H9 (cell line): ENCODE data around the gene NET1. TPM values are rescaled to one million over a fixed set of nuclear protein-coding genes. Genes with fewer than 3 reads are reported as not detected.

Experiments
- DNase-seq: peaks from one replicate; pipeline ENCODE4 v3.0.0-alpha.2; 2017
- H2AFZ ChIP-seq: one replicate; pipeline ENCODE4 v1.6.1; 2013; ENCODE audit warnings: mild to moderate bottlenecking, low read length, control low read depth, moderate library complexity
- H2AK5ac ChIP-seq: 2 replicates; pipeline ENCODE4 v1.6.1; 2013; ENCODE audit warnings: low read length, control low read depth, mixed read lengths; ENCODE audit not compliant: insufficient read length
- H2BK120ac ChIP-seq: one replicate; pipeline ENCODE4 v1.6.1; 2013; ENCODE audit warnings: low read depth, mild to moderate bottlenecking, low read length, control low read depth, inconsistent platforms; ENCODE audit not compliant: poor library complexity, severe bottlenecking
- H2BK12ac ChIP-seq: 2 replicates; pipeline ENCODE4 v1.6.1; 2013; ENCODE audit warnings: low read length, control low read depth, mixed read lengths, low read depth; ENCODE audit not compliant: insufficient read length
- H2BK15ac ChIP-seq: 2 replicates; pipeline ENCODE4 v1.6.1; 2013; ENCODE audit warnings: low read depth, low read length, control low read depth
- H2BK20ac ChIP-seq: one replicate; pipeline ENCODE4 v1.6.1; 2013; ENCODE audit warnings: low read depth, mild to moderate bottlenecking, low read length, control low read depth, inconsistent platforms; ENCODE audit not compliant: poor library complexity, severe bottlenecking
- H2BK5ac ChIP-seq: 2 replicates; pipeline ENCODE4 v1.6.1; 2013; ENCODE audit warnings: low read length, control low read depth, mixed read lengths; ENCODE audit not compliant: insufficient read length
- H3K14ac ChIP-seq: 2 replicates; pipeline ENCODE4 v1.6.1; 2013; ENCODE audit warnings: low read length, control low read depth; ENCODE audit not compliant: insufficient read depth
- H3K18ac ChIP-seq: 2 replicates; pipeline ENCODE4 v1.6.1; 2013; ENCODE audit warnings: low read depth, mild to moderate bottlenecking, mixed read lengths, low read length, control low read depth; ENCODE audit not compliant: insufficient read length
- H3K23ac ChIP-seq: 2 replicates; pipeline ENCODE4 v1.6.1; 2013; ENCODE audit warnings: low read length, control low read depth, mixed read lengths, low read depth; ENCODE audit not compliant: insufficient read length
- H3K23me2 ChIP-seq: 2 replicates; pipeline ENCODE4 v1.6.1; 2013; ENCODE audit warnings: low read depth, mild to moderate bottlenecking, mixed read lengths, low read length, control low read depth; ENCODE audit not compliant: insufficient read length, poor library complexity, severe bottlenecking
- H3K27ac ChIP-seq: 2 replicates; pipeline ENCODE4 v1.5.1; 2013; ENCODE audit warnings: low read length, control low read depth, mixed read lengths, low read depth; ENCODE audit not compliant: insufficient read length
- H3K27me3 ChIP-seq: 2 replicates; pipeline ENCODE4 v1.6.1; 2013; ENCODE audit warnings: low read length, control low read depth, inconsistent platforms; ENCODE audit not compliant: insufficient read depth
- H3K4ac ChIP-seq: 2 replicates; pipeline ENCODE4 v1.6.1; 2013; ENCODE audit warnings: low read depth, mild to moderate bottlenecking, control low read depth, inconsistent platforms, low read length, moderate library complexity
- H3K4me1 ChIP-seq: 2 replicates; pipeline ENCODE4 v1.6.1; 2013; ENCODE audit warnings: low read length, control low read depth, inconsistent platforms; ENCODE audit not compliant: insufficient read depth
- H3K4me2 ChIP-seq: 2 replicates; pipeline ENCODE4 v1.6.1; 2013; ENCODE audit warnings: low read length, control low read depth, mixed read lengths; ENCODE audit not compliant: insufficient read length, insufficient read depth
- H3K56ac ChIP-seq: 2 replicates; pipeline ENCODE4 v1.6.1; 2013; ENCODE audit warnings: low read depth, mild to moderate bottlenecking, mixed read lengths, low read length, control low read depth; ENCODE audit not compliant: insufficient read length
- H3K79me1 ChIP-seq: 2 replicates; pipeline ENCODE4 v1.6.1; 2013; ENCODE audit warnings: low read depth, mild to moderate bottlenecking, moderate library complexity, low read length, control low read depth, inconsistent platforms; ENCODE audit not compliant: insufficient read depth, poor library complexity, severe bottlenecking
- H3K79me2 ChIP-seq: 2 replicates; pipeline ENCODE4 v1.6.1; 2013; ENCODE audit warnings: low read length, control low read depth, inconsistent platforms; ENCODE audit not compliant: insufficient read depth
- H3K9ac ChIP-seq: 2 replicates; pipeline ENCODE4 v1.6.1; 2013; ENCODE audit warnings: low read length, control low read depth, mixed read lengths; ENCODE audit not compliant: insufficient read length; ENCODE audit errors: extremely low read depth
- H3K9me3 ChIP-seq: one replicate; pipeline ENCODE4 v1.6.1; 2013; ENCODE audit warnings: low read depth, low read length, inconsistent platforms; ENCODE audit not compliant: control insufficient read depth
- H3T11ph ChIP-seq: one replicate; pipeline ENCODE4 v1.6.1; 2013; ENCODE audit warnings: mild to moderate bottlenecking, low read length, control low read depth, inconsistent platforms
- H4K20me1 ChIP-seq: one replicate; pipeline ENCODE4 v1.6.1; 2013; ENCODE audit not compliant: control insufficient read depth, insufficient read length, insufficient read depth
- H4K5ac ChIP-seq: 2 replicates; pipeline ENCODE4 v1.6.1; 2013; ENCODE audit warnings: low read depth, mild to moderate bottlenecking, mixed read lengths, low read length, control low read depth; ENCODE audit not compliant: insufficient read length
- H4K8ac ChIP-seq: replicated peaks from 2 replicates; pipeline ENCODE4 v1.6.1; 2013; ENCODE audit warnings: low read length, control low read depth, mixed read lengths, low read depth; ENCODE audit not compliant: insufficient read length
- H4K91ac ChIP-seq: 2 replicates; pipeline ENCODE4 v1.6.1; 2013; ENCODE audit warnings: low read depth, mild to moderate bottlenecking, moderate library complexity, mixed read lengths, low read length, control low read depth; ENCODE audit not compliant: insufficient read length
- H3K27ac Mint-ChIP-seq, 3 experiments: 2 replicates in 2 of 3; 3 replicates in 1 of 3; pipeline ENCODE4 v1.8.0; 2020 to 2021; ENCODE audit warnings: mixed read lengths in 3 of 3, mild to moderate bottlenecking in 1 of 3, moderate library complexity in 1 of 3
- H3K27me3 Mint-ChIP-seq: 2 replicates; pipeline ENCODE4 v1.8.0; 2021; ENCODE audit warnings: low read depth, mild to moderate bottlenecking, moderate library complexity, mixed read lengths
- H3K36me3 Mint-ChIP-seq, 3 experiments: 2 replicates in 2 of 3; 3 replicates in 1 of 3; pipeline ENCODE4 v1.8.0; 2020 to 2021; ENCODE audit warnings: low read depth in 3 of 3, mixed read lengths in 3 of 3; ENCODE audit not compliant: insufficient read depth in 1 of 3
- H3K4me1 Mint-ChIP-seq, 2 experiments: 2 replicates each; pipeline ENCODE4 v1.8.0; 2020; ENCODE audit warnings: mixed read lengths in 2 of 2
- H3K4me3 Mint-ChIP-seq, 2 experiments: 2 replicates in 1 of 2; 3 replicates in 1 of 2; pipeline ENCODE4 v1.8.0; 2020 to 2021; ENCODE audit warnings: mild to moderate bottlenecking in 2 of 2, mixed read lengths in 2 of 2, moderate library complexity in 1 of 2
- H3K9me3 Mint-ChIP-seq, 2 experiments: 2 replicates in 1 of 2; 3 replicates in 1 of 2; pipeline ENCODE4 v1.8.0; 2020; ENCODE audit warnings: mild to moderate bottlenecking in 2 of 2, mixed read lengths in 2 of 2, moderate library complexity in 1 of 2
- WGBS: extraction: QIAGEN DNeasy Blood & Tissue Kit; methylation state at CpG from one replicate; pipeline ENCODE4 v1.1.7; 2013; ENCODE audit warnings: missing lambda C conversion rate, low lambda C conversion rate, mixed read lengths; ENCODE audit not compliant: insufficient read length; ENCODE audit errors: extremely low coverage; 5-methylcytosine and 5-hydroxymethylcytosine counted together
- total RNA-seq: library from RNA; stranded (reverse); gene quantifications from 2 replicates; pipeline ENCODE4 v1.2.1, GENCODE V29; 2021
- TF ChIP-seq, protein P1 (sequence below): fragments of 200-600 bp; sonication (generic); conservative IDR thresholded peaks from 3 replicates; pipeline ENCODE4 v1.8.0; 2021; ENCODE audit warnings: antibody characterized with exemption, mild to moderate bottlenecking

The NET1 gene
- total RNA-seq, 1 experiment from 2014 or later = 50.6 TPM

DNA sequence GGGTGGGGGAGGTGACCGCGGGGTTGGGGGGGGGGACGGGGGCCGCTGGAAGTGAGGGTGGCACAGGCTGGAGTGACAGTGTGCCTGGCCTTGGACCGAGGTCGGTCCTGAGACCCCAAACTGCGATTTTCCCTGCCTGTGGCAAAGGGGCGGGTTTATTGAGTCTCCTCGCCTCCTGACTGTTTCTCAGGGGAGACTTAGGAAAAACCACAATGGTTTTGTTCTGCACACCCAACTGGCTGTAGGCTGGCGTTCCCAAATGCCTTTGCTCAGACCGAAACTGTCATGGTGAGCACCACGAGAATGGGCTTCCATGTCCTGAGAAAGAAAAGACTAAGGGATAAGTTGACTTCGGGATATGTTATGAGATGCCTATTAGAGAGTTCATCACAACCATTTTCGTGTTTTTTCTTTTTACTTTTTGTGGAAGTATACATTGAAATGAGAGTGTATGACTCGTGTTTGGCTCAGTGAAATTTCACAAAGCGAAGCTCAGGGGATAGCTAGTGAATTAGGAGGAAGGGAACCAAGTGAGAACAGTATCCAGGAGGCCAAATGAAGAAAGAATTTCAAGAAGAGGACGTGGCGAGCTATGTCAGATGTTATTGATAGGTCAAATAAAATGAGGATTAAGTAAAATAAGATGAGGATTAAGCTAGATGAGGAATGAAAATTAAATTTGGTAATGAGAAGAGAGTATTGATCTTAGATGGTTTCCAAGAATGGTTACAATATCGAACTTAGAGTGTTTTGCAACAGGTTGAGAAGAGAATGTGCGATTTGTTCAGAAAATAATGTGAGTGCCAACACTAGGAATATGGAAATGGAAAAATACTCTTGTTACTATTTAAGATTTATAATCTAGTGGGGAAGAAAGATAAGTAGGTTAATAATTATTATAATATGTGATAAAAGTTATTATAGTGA lies 918 bp downstream of the NET1 start:
- Mint-ChIP-seq H3K9me3 (peaks cover 2 to 16% of the 10 kb centered on the region in 2 experiments; a peak in 4 of 5 replicates), H3K27ac (no peak overlapping the region), H3K4me3 (no peak overlapping the region), H3K36me3 (peaks cover 0 to 8% (median 8%) of the 10 kb centered on the region in 3 experiments; a peak in 5 of 7 replicates), H3K4me1 (peaks cover 24 to 25% of the 10 kb centered on the region in 2 experiments), H3K27me3 (0 out of 2 replicates have a peak, but pooled peaks cover 1% of the 10 kb centered on the region)
- Histone ChIP-seq H3K79me2 (peaks cover 22% of the 10 kb centered on the region; the same call in 1 of the 2 replicates), H4K20me1 (no peaks in the 10 kb centered on the region), H2BK5ac (no peak overlapping the region), H2AK5ac (no peak overlapping the region), H3K23ac (no peak overlapping the region), H3K4me1 (peaks cover 2% of the 10 kb centered on the region; the same call in 1 of the 2 replicates), H3T11ph (no peak overlapping the region), H2BK120ac (no peak overlapping the region), H3K14ac (no peak overlapping the region), H3K79me1 (no peaks in the 10 kb centered on the region), H4K91ac (no peak overlapping the region), H3K23me2 (peaks cover 5% of the 10 kb centered on the region), H3K9me3 (no peaks in the 10 kb centered on the region), H3K4ac (no peak overlapping the region), H2BK15ac (no peak overlapping the region), H4K5ac (no peak overlapping the region), H4K8ac (no peak overlapping the region), H3K56ac (no peak overlapping the region), H3K4me2 (peak overlapping the region; percentile 76), H2BK12ac (no peak overlapping the region), H2BK20ac (no peak overlapping the region), H3K27me3 (no peaks in the 10 kb centered on the region), H3K18ac (no peak overlapping the region), H3K9ac (peak overlapping the region; percentile 48), H3K27ac (no peak overlapping the region), H2AFZ (no peak overlapping the region)
- WGBS = 100% methylated on average over 1 of the region's 20 CpGs
- TF ChIP-seq, protein P1, sequence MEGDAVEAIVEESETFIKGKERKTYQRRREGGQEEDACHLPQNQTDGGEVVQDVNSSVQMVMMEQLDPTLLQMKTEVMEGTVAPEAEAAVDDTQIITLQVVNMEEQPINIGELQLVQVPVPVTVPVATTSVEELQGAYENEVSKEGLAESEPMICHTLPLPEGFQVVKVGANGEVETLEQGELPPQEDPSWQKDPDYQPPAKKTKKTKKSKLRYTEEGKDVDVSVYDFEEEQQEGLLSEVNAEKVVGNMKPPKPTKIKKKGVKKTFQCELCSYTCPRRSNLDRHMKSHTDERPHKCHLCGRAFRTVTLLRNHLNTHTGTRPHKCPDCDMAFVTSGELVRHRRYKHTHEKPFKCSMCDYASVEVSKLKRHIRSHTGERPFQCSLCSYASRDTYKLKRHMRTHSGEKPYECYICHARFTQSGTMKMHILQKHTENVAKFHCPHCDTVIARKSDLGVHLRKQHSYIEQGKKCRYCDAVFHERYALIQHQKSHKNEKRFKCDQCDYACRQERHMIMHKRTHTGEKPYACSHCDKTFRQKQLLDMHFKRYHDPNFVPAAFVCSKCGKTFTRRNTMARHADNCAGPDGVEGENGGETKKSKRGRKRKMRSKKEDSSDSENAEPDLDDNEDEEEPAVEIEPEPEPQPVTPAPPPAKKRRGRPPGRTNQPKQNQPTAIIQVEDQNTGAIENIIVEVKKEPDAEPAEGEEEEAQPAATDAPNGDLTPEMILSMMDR = no peak
- DNase-seq = peak; percentile 28
